H9 (cell line): ENCODE results near the gene KIF26A. TPM values are rescaled to one million over a fixed set of nuclear protein-coding genes. Genes with fewer than 3 reads are reported as not detected.

Source experiments
- DNase-seq: peaks from one replicate; pipeline ENCODE4 v3.0.0-alpha.2; 2017
- H2AFZ ChIP-seq: one replicate; pipeline ENCODE4 v1.6.1; 2013; ENCODE audit warnings: mild to moderate bottlenecking, low read length, control low read depth, moderate library complexity
- H2AK5ac ChIP-seq: 2 replicates; pipeline ENCODE4 v1.6.1; 2013; ENCODE audit warnings: low read length, control low read depth, mixed read lengths; ENCODE audit not compliant: insufficient read length
- H2BK120ac ChIP-seq: one replicate; pipeline ENCODE4 v1.6.1; 2013; ENCODE audit warnings: low read depth, mild to moderate bottlenecking, low read length, control low read depth, inconsistent platforms; ENCODE audit not compliant: poor library complexity, severe bottlenecking
- H2BK12ac ChIP-seq: 2 replicates; pipeline ENCODE4 v1.6.1; 2013; ENCODE audit warnings: low read length, control low read depth, mixed read lengths, low read depth; ENCODE audit not compliant: insufficient read length
- H2BK15ac ChIP-seq: 2 replicates; pipeline ENCODE4 v1.6.1; 2013; ENCODE audit warnings: low read depth, low read length, control low read depth
- H2BK20ac ChIP-seq: one replicate; pipeline ENCODE4 v1.6.1; 2013; ENCODE audit warnings: low read depth, mild to moderate bottlenecking, low read length, control low read depth, inconsistent platforms; ENCODE audit not compliant: poor library complexity, severe bottlenecking
- H2BK5ac ChIP-seq: 2 replicates; pipeline ENCODE4 v1.6.1; 2013; ENCODE audit warnings: low read length, control low read depth, mixed read lengths; ENCODE audit not compliant: insufficient read length
- H3K14ac ChIP-seq: 2 replicates; pipeline ENCODE4 v1.6.1; 2013; ENCODE audit warnings: low read length, control low read depth; ENCODE audit not compliant: insufficient read depth
- H3K18ac ChIP-seq: 2 replicates; pipeline ENCODE4 v1.6.1; 2013; ENCODE audit warnings: low read depth, mild to moderate bottlenecking, mixed read lengths, low read length, control low read depth; ENCODE audit not compliant: insufficient read length
- H3K23ac ChIP-seq: 2 replicates; pipeline ENCODE4 v1.6.1; 2013; ENCODE audit warnings: low read length, control low read depth, mixed read lengths, low read depth; ENCODE audit not compliant: insufficient read length
- H3K23me2 ChIP-seq: 2 replicates; pipeline ENCODE4 v1.6.1; 2013; ENCODE audit warnings: low read depth, mild to moderate bottlenecking, mixed read lengths, low read length, control low read depth; ENCODE audit not compliant: insufficient read length, poor library complexity, severe bottlenecking
- H3K27ac ChIP-seq: 2 replicates; pipeline ENCODE4 v1.5.1; 2013; ENCODE audit warnings: low read length, control low read depth, mixed read lengths, low read depth; ENCODE audit not compliant: insufficient read length
- H3K27me3 ChIP-seq: 2 replicates; pipeline ENCODE4 v1.6.1; 2013; ENCODE audit warnings: low read length, control low read depth, inconsistent platforms; ENCODE audit not compliant: insufficient read depth
- H3K4ac ChIP-seq: 2 replicates; pipeline ENCODE4 v1.6.1; 2013; ENCODE audit warnings: low read depth, mild to moderate bottlenecking, control low read depth, inconsistent platforms, low read length, moderate library complexity
- H3K4me1 ChIP-seq: 2 replicates; pipeline ENCODE4 v1.6.1; 2013; ENCODE audit warnings: low read length, control low read depth, inconsistent platforms; ENCODE audit not compliant: insufficient read depth
- H3K4me2 ChIP-seq: 2 replicates; pipeline ENCODE4 v1.6.1; 2013; ENCODE audit warnings: low read length, control low read depth, mixed read lengths; ENCODE audit not compliant: insufficient read length, insufficient read depth
- H3K56ac ChIP-seq: 2 replicates; pipeline ENCODE4 v1.6.1; 2013; ENCODE audit warnings: low read depth, mild to moderate bottlenecking, mixed read lengths, low read length, control low read depth; ENCODE audit not compliant: insufficient read length
- H3K79me1 ChIP-seq: 2 replicates; pipeline ENCODE4 v1.6.1; 2013; ENCODE audit warnings: low read depth, mild to moderate bottlenecking, moderate library complexity, low read length, control low read depth, inconsistent platforms; ENCODE audit not compliant: insufficient read depth, poor library complexity, severe bottlenecking
- H3K79me2 ChIP-seq: 2 replicates; pipeline ENCODE4 v1.6.1; 2013; ENCODE audit warnings: low read length, control low read depth, inconsistent platforms; ENCODE audit not compliant: insufficient read depth
- H3K9ac ChIP-seq: 2 replicates; pipeline ENCODE4 v1.6.1; 2013; ENCODE audit warnings: low read length, control low read depth, mixed read lengths; ENCODE audit not compliant: insufficient read length; ENCODE audit errors: extremely low read depth
- H3K9me3 ChIP-seq: one replicate; pipeline ENCODE4 v1.6.1; 2013; ENCODE audit warnings: low read depth, low read length, inconsistent platforms; ENCODE audit not compliant: control insufficient read depth
- H3T11ph ChIP-seq: one replicate; pipeline ENCODE4 v1.6.1; 2013; ENCODE audit warnings: mild to moderate bottlenecking, low read length, control low read depth, inconsistent platforms
- H4K20me1 ChIP-seq: one replicate; pipeline ENCODE4 v1.6.1; 2013; ENCODE audit not compliant: control insufficient read depth, insufficient read length, insufficient read depth
- H4K5ac ChIP-seq: 2 replicates; pipeline ENCODE4 v1.6.1; 2013; ENCODE audit warnings: low read depth, mild to moderate bottlenecking, mixed read lengths, low read length, control low read depth; ENCODE audit not compliant: insufficient read length
- H4K8ac ChIP-seq: replicated peaks from 2 replicates; pipeline ENCODE4 v1.6.1; 2013; ENCODE audit warnings: low read length, control low read depth, mixed read lengths, low read depth; ENCODE audit not compliant: insufficient read length
- H4K91ac ChIP-seq: 2 replicates; pipeline ENCODE4 v1.6.1; 2013; ENCODE audit warnings: low read depth, mild to moderate bottlenecking, moderate library complexity, mixed read lengths, low read length, control low read depth; ENCODE audit not compliant: insufficient read length
- H3K27ac Mint-ChIP-seq, 3 experiments: 2 replicates in 2 of 3; 3 replicates in 1 of 3; pipeline ENCODE4 v1.8.0; 2020 to 2021; ENCODE audit warnings: mixed read lengths in 3 of 3, mild to moderate bottlenecking in 1 of 3, moderate library complexity in 1 of 3
- H3K27me3 Mint-ChIP-seq: 2 replicates; pipeline ENCODE4 v1.8.0; 2021; ENCODE audit warnings: low read depth, mild to moderate bottlenecking, moderate library complexity, mixed read lengths
- H3K36me3 Mint-ChIP-seq, 3 experiments: 2 replicates in 2 of 3; 3 replicates in 1 of 3; pipeline ENCODE4 v1.8.0; 2020 to 2021; ENCODE audit warnings: low read depth in 3 of 3, mixed read lengths in 3 of 3; ENCODE audit not compliant: insufficient read depth in 1 of 3
- H3K4me1 Mint-ChIP-seq, 2 experiments: 2 replicates each; pipeline ENCODE4 v1.8.0; 2020; ENCODE audit warnings: mixed read lengths in 2 of 2
- H3K4me3 Mint-ChIP-seq, 2 experiments: 2 replicates in 1 of 2; 3 replicates in 1 of 2; pipeline ENCODE4 v1.8.0; 2020 to 2021; ENCODE audit warnings: mild to moderate bottlenecking in 2 of 2, mixed read lengths in 2 of 2, moderate library complexity in 1 of 2
- H3K9me3 Mint-ChIP-seq, 2 experiments: 2 replicates in 1 of 2; 3 replicates in 1 of 2; pipeline ENCODE4 v1.8.0; 2020; ENCODE audit warnings: mild to moderate bottlenecking in 2 of 2, mixed read lengths in 2 of 2, moderate library complexity in 1 of 2
- WGBS: extraction: QIAGEN DNeasy Blood & Tissue Kit; methylation state at CpG from one replicate; pipeline ENCODE4 v1.1.7; 2013; ENCODE audit warnings: missing lambda C conversion rate, low lambda C conversion rate, mixed read lengths; ENCODE audit not compliant: insufficient read length; ENCODE audit errors: extremely low coverage; 5-methylcytosine and 5-hydroxymethylcytosine counted together
- total RNA-seq: library from RNA; stranded (reverse); gene quantifications from 2 replicates; pipeline ENCODE4 v1.2.1, GENCODE V29; 2021
- TF ChIP-seq, protein P1 (sequence below): fragments of 200-600 bp; sonication (generic); conservative IDR thresholded peaks from 3 replicates; pipeline ENCODE4 v1.8.0; 2021; ENCODE audit warnings: antibody characterized with exemption, mild to moderate bottlenecking

The KIF26A gene
- total RNA-seq, 1 experiment from 2014 or later, result 44.2 TPM

DNA sequence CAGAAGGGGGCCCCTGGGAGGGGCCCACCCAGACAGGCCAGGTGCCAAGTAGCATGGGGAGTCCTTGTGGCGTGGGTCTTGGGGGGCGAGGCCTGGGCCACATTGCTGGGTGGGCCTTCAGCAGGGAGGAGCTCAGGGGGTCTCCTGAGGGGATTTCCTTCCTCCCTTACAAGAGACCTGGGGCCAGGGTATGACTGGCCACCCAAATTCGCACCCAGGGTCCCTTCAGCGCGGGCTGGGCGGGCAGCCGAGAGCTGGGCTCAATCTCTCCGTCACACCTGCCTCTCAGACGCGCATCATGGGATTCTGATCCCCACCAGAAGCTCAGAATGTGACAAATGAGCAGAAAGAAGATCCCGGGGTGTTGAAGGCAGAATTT lies 72.4 kb downstream of the KIF26A start:
- Mint-ChIP-seq H3K27me3 (peaks cover 2% of the 10 kb centered on the region), H3K9me3 (no peaks in the 10 kb centered on the region; a peak in 2 of 5 replicates), H3K4me1 (peaks cover 2 to 7% of the 10 kb centered on the region in 2 experiments; a peak in 3 of 4 replicates), H3K36me3 (no peaks in the 10 kb centered on the region; a peak in 1 of 7 replicates), H3K27ac (no peak overlapping the region), H3K4me3 (no peak overlapping the region)
- Histone ChIP-seq H3T11ph (no peak overlapping the region), H3K18ac (no peak overlapping the region), H3K79me2 (no peaks in the 10 kb centered on the region), H2BK12ac (no peak overlapping the region), H4K91ac (no peak overlapping the region), H3K14ac (no peak overlapping the region), H4K8ac (no peak overlapping the region), H3K9me3 (no peaks in the 10 kb centered on the region), H3K4ac (no peak overlapping the region), H2AFZ (no peak overlapping the region), H3K9ac (no peak overlapping the region), H2BK15ac (no peak overlapping the region), H4K5ac (no peak overlapping the region), H3K4me1 (no peaks in the 10 kb centered on the region), H2AK5ac (no peak overlapping the region), H3K56ac (no peak overlapping the region), H3K23ac (no peak overlapping the region), H3K27me3 (no peaks in the 10 kb centered on the region), H3K23me2 (no peaks in the 10 kb centered on the region), H2BK120ac (no peak overlapping the region), H2BK5ac (no peak overlapping the region), H3K4me2 (no peak overlapping the region), H3K79me1 (no peaks in the 10 kb centered on the region), H4K20me1 (no peaks in the 10 kb centered on the region), H2BK20ac (no peak overlapping the region), H3K27ac (no peak overlapping the region)
- TF ChIP-seq, protein P1, sequence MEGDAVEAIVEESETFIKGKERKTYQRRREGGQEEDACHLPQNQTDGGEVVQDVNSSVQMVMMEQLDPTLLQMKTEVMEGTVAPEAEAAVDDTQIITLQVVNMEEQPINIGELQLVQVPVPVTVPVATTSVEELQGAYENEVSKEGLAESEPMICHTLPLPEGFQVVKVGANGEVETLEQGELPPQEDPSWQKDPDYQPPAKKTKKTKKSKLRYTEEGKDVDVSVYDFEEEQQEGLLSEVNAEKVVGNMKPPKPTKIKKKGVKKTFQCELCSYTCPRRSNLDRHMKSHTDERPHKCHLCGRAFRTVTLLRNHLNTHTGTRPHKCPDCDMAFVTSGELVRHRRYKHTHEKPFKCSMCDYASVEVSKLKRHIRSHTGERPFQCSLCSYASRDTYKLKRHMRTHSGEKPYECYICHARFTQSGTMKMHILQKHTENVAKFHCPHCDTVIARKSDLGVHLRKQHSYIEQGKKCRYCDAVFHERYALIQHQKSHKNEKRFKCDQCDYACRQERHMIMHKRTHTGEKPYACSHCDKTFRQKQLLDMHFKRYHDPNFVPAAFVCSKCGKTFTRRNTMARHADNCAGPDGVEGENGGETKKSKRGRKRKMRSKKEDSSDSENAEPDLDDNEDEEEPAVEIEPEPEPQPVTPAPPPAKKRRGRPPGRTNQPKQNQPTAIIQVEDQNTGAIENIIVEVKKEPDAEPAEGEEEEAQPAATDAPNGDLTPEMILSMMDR, result no peak
- DNase-seq, result no peak
- WGBS, result no CpG with 5 or more reads among the region's 11 CpGs
